ENCODE measurements around the gene TMEM95. TPM values are rescaled to one million over a fixed set of nuclear protein-coding genes. Genes with fewer than 3 reads are reported as not detected.

TMEM95 gene
- total and polyA plus RNA-seq, 2 experiments from 2014 or later: not detected

DNA sequence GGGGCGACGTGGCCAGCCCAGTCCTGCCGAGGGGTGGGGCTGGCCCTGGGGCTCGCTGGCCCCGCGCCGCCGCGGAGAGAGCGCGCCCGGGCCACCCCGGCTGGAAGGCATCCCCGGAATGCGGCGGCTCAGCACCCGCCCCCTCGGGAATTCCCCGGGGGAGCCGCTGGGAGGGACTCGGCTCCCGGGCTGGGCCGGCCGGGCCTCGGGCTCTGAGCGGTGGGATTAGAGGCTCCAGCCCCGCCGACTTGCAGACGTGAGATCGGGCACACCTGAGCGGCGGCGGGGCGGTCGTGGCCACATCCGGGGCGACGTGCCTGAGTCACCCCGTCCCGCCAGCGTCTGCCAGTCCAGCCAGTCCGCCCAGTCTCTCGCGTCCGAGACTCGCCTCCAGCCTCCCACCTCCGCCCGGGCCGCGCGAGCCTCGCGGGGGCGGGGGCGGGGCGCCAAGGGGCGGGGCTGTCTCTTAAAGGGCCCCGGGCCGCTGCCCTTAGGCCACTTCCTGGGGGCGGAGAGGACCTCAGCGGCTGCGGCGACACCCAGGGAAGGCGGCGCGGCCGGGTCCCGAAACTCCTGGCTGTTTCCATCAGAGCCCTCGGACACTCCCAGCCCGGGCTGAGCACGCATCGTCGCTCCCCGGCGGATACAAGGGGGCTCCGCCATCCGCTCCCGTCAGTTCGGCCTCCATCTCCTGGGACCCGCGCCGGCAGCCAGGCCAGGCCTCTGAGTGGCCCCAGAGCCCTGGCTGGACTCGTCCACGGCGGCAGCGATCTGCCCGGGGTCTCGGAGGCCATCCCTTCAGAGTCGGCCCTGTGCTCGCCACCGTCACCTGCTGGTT, 3.1 kb upstream of the TMEM95 start, which contains the start of gene KCTD11:
TSS of gene KCTD11 (plus strand) at position 498 of the 838 bp plus-strand sequence.
- Mint-ChIP-seq H3K36me3 (ENCODE audit: low read depth) (peaks cover 4% of the 10 kb centered on the region; the same call in 1 of the 3 replicates), H3K4me3 (peak within 1 kb of the TSS; percentile 82), H3K4me1 (peaks cover 34% of the 10 kb centered on the region), H3K9me3 (no peaks in the 10 kb centered on the region), H3K27me3 (ENCODE audit: insufficient read depth, low read depth, poor library complexity) (peaks cover 47% of the 10 kb centered on the region), H3K27ac (peak within 1 kb of the TSS; percentile 42; the same call in 1 of the 2 replicates)
- peak within 1 kb of the TSS; percentile 99 for H3K4me2 ChIP-seq
- no peaks in the 10 kb centered on the region for H3K36me3 ChIP-seq (ENCODE audit: insufficient read depth)
- peak within 1 kb of the TSS; percentile 69 for H2AFZ ChIP-seq
- no peaks in the 10 kb centered on the region for H3K9me2 ChIP-seq (ENCODE audit: insufficient read depth)
- peaks cover 18% of the 10 kb centered on the region for H3F3A ChIP-seq (replicated peaks; ENCODE audit: low read depth)
- peaks cover 23% of the 10 kb centered on the region for H3K4me1 ChIP-seq (ENCODE audit: insufficient read depth)
- no peaks in the 10 kb centered on the region for H3K27me3 ChIP-seq (ENCODE audit: insufficient read depth)
- peak; percentile 63 for ATAC-seq
- peak; percentile 94 for DNase-seq (ENCODE audit: low spot score)
- no peaks in the 10 kb centered on the region; the same call in 1 of the 2 replicates for H4K20me1 ChIP-seq (replicated peaks; ENCODE audit: insufficient read depth)
- peak within 1 kb of the TSS; percentile 96 for H3K4me3 ChIP-seq
- H3K79me2 ChIP-seq (replicated peaks; ENCODE audit: insufficient read depth): no peaks in the 10 kb centered on the region
- H3K27ac ChIP-seq (ENCODE audit: low read depth): peak within 1 kb of the TSS; percentile 97
- TF ChIP-seq JUNB (IDR thresholded peaks at IDR 0.05; ENCODE audit: unreplicated experiment) (no peak), NANOG (IDR thresholded peaks at IDR 0.05; ENCODE audit: borderline replicate concordance) (no peak), POLR2AphosphoS5 (IDR thresholded peaks at IDR 0.05; ENCODE audit: low read depth) (peak; percentile 65; the same call in 1 of the 2 replicates), EZH2phosphoT487 (IDR thresholded peaks at IDR 0.05; ENCODE audit: unreplicated experiment) (no peak), CREB1 (CRISPR knock-in tag; IDR thresholded peaks at IDR 0.05; ENCODE audit: low read depth) (0 out of 2 replicates have a peak, but pooled peaks have one; percentile 8), CTCF (conservative IDR thresholded peaks at IDR 0.05; ENCODE audit: low read depth in 2 of 2) (peak in 1 of 2 experiments; percentile 73; a peak in 3 of 4 replicates)

DNA sequence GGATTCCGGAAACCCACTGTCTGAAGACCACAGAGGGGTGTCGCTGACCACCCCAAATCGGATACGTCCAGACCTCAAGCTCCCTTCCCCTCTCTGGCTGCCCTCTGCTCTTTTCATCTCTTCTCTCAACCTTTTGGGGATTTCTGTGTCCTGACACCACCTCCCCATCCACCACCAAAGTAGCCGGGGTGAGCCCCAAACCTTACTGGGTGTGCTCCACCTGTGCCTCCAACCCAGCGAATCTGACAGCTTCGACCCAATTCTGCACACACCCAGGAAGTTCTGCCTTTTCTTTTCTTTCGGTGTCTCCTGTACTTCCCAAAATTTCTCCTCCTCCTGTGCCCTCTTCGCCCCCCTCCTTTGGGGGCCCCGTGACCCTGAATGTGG, 2.5 kb upstream of the TMEM95 start:
- Histone ChIP-seq H3K79me2 (replicated peaks; ENCODE audit: insufficient read depth) (no peaks in the 10 kb centered on the region), H3K36me3 (ENCODE audit: insufficient read depth) (no peaks in the 10 kb centered on the region), H4K20me1 (replicated peaks; ENCODE audit: insufficient read depth) (no peaks in the 10 kb centered on the region; the same call in 1 of the 2 replicates), H3K4me2 (peak overlapping the region; percentile 99), H3F3A (replicated peaks; ENCODE audit: low read depth) (peaks cover 18% of the 10 kb centered on the region), H3K9me2 (ENCODE audit: insufficient read depth) (no peaks in the 10 kb centered on the region), H3K4me3 (peak overlapping the region; percentile 96), H3K27ac (ENCODE audit: low read depth) (no peak overlapping the region), H2AFZ (peak overlapping the region; percentile 69; the same call in 1 of the 2 replicates), H3K4me1 (ENCODE audit: insufficient read depth) (peaks cover 24% of the 10 kb centered on the region), H3K27me3 (ENCODE audit: insufficient read depth) (no peaks in the 10 kb centered on the region)
- no peak for ATAC-seq
- Mint-ChIP-seq H3K9me3 (no peaks in the 10 kb centered on the region), H3K27ac (peak overlapping the region; percentile 42; the same call in 1 of the 2 replicates), H3K4me1 (peaks cover 34% of the 10 kb centered on the region), H3K36me3 (ENCODE audit: low read depth) (peaks cover 4% of the 10 kb centered on the region; the same call in 1 of the 3 replicates), H3K4me3 (peak overlapping the region; percentile 82), H3K27me3 (ENCODE audit: insufficient read depth, low read depth, poor library complexity) (peaks cover 47% of the 10 kb centered on the region)
- DNase-seq (ENCODE audit: low spot score): no peak
- TF ChIP-seq ZNF114 (CRISPR knock-in tag; IDR thresholded peaks at IDR 0.05) (no peak), CTCF (conservative IDR thresholded peaks at IDR 0.05; ENCODE audit: low read depth in 2 of 2) (peak in 1 of 2 experiments; percentile 59; a peak in 1 of 4 replicates), EZH2phosphoT487 (IDR thresholded peaks at IDR 0.05; ENCODE audit: unreplicated experiment) (no peak), ETS1 (IDR thresholded peaks at IDR 0.05) (no peak), POLR2AphosphoS5 (IDR thresholded peaks at IDR 0.05; ENCODE audit: low read depth) (no peak)

All from GM23338 (cell line).